ENCODE results near the gene ZSCAN25. TPM values are rescaled to one million over a fixed set of nuclear protein-coding genes. Genes with fewer than 3 reads are reported as not detected.
"Not testable (repeated sequence)": the region's sequence is repeated elsewhere in the genome, so short reads cannot be mapped to it uniquely, and the experiment has no call there.

Gene ZSCAN25
- total and polyA plus RNA-seq, 3 donors from 2014 or later = 14.1 to 36.0 (median 31.0) TPM

DNA sequence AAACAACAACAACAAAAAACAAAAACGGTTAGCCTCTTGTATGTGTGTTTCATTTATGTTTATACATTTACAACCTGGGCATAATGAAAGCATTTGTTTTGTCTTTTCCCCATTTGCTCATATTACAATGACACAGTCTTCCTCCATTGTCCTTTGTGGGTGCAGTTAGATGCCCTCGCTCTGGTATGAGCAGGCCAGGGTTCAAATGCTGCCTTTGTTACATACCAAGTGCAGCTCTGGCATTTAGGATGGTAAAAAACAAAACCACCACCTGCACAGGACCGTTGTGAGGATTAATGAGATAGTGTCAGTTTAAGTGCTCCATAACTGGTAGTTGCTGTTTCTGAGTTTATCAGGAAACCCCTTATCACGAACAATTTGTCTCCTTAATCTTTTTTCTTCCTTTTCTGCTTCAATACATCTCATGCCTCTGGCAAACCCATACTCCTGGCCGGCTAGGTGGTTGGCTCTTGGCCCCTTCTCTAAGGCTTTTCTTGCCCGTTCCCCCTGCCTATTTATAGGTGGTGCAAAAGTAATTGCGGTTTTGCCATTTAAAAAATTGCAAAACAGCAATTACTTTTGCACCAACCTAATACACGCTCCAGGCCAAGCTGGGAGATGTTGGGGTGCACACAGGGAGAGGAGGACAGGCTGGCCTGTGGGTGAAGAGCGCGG lies 37.3 kb upstream of the ZSCAN25 start:
- Histone ChIP-seq H3K27me3 (no peaks in the 10 kb centered on the region), H3K27ac (no peak overlapping the region), H3K36me3 (ENCODE audit: low read depth, missing control alignments) (no peaks in the 10 kb centered on the region), H3K4me3 (peak overlapping the region; percentile 49 to 67), H3K4me1 (peaks cover 7% of the 10 kb centered on the region), H3K9me3 (no peaks in the 10 kb centered on the region)
- intact Hi-C loops (cut with DNase I; ENCODE audit: low total_unique reads) = no loop called here
- DNase-seq = no peak
- 25 to 34% methylated on average over 10 of the region's 10 CpGs for WGBS, 2 donors
- TF ChIP-seq, protein P1, sequence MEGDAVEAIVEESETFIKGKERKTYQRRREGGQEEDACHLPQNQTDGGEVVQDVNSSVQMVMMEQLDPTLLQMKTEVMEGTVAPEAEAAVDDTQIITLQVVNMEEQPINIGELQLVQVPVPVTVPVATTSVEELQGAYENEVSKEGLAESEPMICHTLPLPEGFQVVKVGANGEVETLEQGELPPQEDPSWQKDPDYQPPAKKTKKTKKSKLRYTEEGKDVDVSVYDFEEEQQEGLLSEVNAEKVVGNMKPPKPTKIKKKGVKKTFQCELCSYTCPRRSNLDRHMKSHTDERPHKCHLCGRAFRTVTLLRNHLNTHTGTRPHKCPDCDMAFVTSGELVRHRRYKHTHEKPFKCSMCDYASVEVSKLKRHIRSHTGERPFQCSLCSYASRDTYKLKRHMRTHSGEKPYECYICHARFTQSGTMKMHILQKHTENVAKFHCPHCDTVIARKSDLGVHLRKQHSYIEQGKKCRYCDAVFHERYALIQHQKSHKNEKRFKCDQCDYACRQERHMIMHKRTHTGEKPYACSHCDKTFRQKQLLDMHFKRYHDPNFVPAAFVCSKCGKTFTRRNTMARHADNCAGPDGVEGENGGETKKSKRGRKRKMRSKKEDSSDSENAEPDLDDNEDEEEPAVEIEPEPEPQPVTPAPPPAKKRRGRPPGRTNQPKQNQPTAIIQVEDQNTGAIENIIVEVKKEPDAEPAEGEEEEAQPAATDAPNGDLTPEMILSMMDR (IDR thresholded peaks at IDR 0.05) = no peak
- no peak for TF ChIP-seq POLR2A (IDR thresholded peaks at IDR 0.05)

DNA sequence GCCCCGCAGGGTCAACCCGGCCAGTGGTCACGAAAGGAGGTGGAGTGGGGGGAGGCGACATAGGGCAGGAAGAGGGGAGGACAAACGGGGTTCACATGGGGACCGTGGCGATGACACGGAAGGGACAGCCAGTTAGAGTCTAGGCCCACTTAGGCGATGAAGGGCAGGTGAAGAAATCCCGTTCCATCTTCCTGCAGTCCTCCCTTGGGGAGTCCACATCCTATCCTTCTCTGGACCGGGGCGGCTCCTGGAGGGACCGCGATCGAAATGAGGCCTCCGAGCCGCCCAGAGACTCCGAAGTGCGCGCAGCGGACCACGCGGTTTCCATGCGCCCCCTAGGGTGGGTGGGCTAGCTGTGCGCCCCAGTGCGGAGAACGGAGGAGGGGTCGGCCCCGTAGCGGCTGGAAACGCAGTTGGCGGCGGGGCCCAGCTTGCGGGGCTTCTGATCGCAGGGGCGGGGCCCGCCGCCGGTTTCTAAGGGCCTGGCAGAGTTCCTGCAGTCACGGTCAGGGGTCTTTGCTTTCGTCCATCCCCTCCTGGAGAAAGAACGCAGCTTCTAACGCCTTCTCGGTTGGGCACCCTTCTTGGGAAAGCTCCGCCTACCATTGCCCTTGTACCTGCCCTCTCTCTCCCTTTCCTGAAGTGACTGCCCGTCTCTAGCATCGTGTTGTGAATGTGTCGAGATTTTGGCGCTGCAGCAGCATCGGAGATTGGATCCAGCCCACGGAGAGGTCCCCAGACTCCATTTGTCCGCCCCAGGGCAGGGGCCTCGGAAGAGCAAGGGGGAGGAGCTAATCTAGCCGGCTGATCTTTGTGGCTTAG lies 36.6 kb upstream of the ZSCAN25 start:
- peaks cover 7% of the 10 kb centered on the region for H3K4me1 ChIP-seq
- 1 to 2% methylated on average over 36 to 53 of the region's 54 CpGs for WGBS, 2 donors
- H3K27ac ChIP-seq = no peak overlapping the region
- H3K4me3 ChIP-seq = peak overlapping the region; percentile 49 to 67
- no peak for DNase-seq
- H3K9me3 ChIP-seq = no peaks in the 10 kb centered on the region
- intact Hi-C loops (cut with DNase I; ENCODE audit: low total_unique reads) = no loop called here
- no peaks in the 10 kb centered on the region for H3K27me3 ChIP-seq
- TF ChIP-seq, protein P1 (IDR thresholded peaks at IDR 0.05) = peak in 1 of 3 experiments; percentile 19
- TF ChIP-seq POLR2A (IDR thresholded peaks at IDR 0.05) = no peak
- H3K36me3 ChIP-seq (ENCODE audit: low read depth, missing control alignments) = no peaks in the 10 kb centered on the region

DNA sequence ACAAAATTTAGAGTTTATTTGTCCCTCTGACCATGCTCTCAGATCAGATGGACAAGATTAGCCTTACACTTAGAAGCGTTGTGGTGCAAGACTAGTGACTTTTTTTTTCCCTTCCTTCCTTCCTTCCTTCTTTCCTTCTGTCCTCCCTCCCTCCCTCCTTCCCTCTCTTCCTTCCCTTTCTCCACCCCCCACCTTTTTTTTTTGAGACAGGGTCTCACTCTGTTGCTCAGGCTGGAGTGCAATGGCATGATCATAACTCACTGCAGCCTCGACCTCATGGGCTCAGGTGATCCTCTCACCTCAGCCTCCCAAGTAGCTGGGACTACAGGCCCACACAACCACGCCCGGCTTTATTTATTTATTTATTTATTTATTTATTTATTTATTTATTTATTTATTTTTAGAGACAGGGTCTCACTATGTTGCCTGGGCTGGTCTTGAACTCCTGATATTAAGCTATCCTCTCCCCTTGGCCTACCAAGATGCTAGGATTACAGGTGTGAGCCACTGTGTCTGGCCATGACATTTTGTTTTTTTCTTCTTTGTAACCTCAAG lies 35.9 kb upstream of the ZSCAN25 start:
- H3K36me3 ChIP-seq (ENCODE audit: low read depth, missing control alignments); H3K27ac ChIP-seq; H3K4me1 ChIP-seq; H3K27me3 ChIP-seq; DNase-seq; intact Hi-C loops (cut with DNase I; ENCODE audit: low total_unique reads); H3K9me3 ChIP-seq: not testable (repeated sequence)
- WGBS, 2 donors = 41 to 45% methylated on average over 4 of the region's 4 CpGs
- peak overlapping the region; percentile 49 to 67 for H3K4me3 ChIP-seq

DNA sequence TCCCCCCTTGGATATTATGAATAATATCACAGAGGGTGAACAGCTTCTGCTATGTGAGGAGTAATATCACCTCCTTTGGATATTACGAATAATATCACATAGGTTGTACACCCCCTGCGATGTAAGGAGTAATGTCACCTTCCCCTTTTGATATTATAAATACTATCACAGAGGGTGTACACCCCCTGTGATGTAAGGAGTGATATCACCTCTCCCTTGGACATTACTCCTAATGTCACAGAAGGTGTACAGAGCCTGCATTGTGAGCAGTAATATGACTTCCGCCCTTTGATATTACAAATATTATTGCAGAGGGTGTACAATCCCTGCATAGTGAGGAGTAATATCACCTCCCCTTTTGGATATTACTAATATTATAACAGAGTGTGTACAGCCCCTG lies 27.9 kb upstream of the ZSCAN25 start:
- intact Hi-C loops (cut with DNase I; ENCODE audit: low total_unique reads) = no loop called here
- no peaks in the 10 kb centered on the region for H3K27me3 ChIP-seq
- no peak for DNase-seq
- H3K36me3 ChIP-seq (ENCODE audit: low read depth, missing control alignments) = no peaks in the 10 kb centered on the region
- no peak overlapping the region for H3K27ac ChIP-seq
- WGBS, 2 donors = 73 to 77% methylated on average over 3 of the region's 3 CpGs
- H3K4me1 ChIP-seq = no peaks in the 10 kb centered on the region
- no peak for TF ChIP-seq POLR2A (IDR thresholded peaks at IDR 0.05)
- TF ChIP-seq, protein P1 (IDR thresholded peaks at IDR 0.05) = no peak
- H3K9me3 ChIP-seq = no peaks in the 10 kb centered on the region
- no peak overlapping the region for H3K4me3 ChIP-seq

DNA sequence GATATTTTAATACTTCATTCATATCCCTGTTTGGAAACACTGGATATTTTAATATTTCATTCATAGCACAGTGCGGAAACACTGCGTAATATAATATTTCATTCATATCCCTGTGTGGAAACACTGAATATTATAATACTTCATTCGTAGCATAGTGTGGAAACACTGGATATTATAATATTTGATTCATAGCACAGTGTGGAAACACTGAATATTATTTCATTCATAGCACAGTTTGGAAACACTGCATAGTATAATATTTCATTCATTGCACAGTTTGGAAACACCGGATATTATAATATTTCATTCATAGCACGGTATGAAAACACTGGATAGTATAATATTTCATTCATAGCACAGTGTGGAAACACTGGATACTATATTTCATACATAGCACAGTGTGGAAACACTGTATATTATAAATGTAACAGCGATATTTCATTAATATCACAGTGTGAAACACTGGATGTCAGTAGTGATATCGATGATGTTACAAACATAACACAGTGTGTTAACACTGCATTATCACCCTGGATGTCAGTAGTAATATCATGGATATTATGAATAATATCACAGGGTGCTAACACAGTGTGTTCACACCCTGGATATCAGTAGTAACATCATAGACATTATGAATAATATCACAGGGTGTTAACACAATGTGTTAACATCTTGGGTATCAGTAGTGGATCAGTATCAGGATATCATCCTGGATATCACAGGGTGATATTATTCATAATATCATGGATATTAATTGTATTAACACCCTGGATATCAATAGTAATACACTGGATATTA lies 21.6 kb upstream of the ZSCAN25 start:
- Histone ChIP-seq H3K36me3 (ENCODE audit: low read depth, missing control alignments) (no peaks in the 10 kb centered on the region), H3K27ac (no peak overlapping the region), H3K4me3 (no peak overlapping the region), H3K4me1 (no peaks in the 10 kb centered on the region), H3K9me3 (no peaks in the 10 kb centered on the region), H3K27me3 (no peaks in the 10 kb centered on the region)
- 78 to 83% methylated on average over 7 of the region's 7 CpGs for WGBS, 2 donors
- intact Hi-C loops (cut with DNase I; ENCODE audit: low total_unique reads) = no loop called here
- TF ChIP-seq, protein P1 (IDR thresholded peaks at IDR 0.05) = no peak
- no peak for TF ChIP-seq POLR2A (IDR thresholded peaks at IDR 0.05)
- no peak for DNase-seq

All from testis (tissue), 3 donors.